HG02571 (cell line): ENCODE data around the gene TBPL1.

Experiments
- ATAC-seq: cut with Tn5 transposase; IDR thresholded peaks from one replicate; pipeline ENCODE4 v1.9.1; 2021; ENCODE audit warnings: mild to moderate bottlenecking, moderate library complexity; ENCODE audit not compliant: unreplicated experiment

Gene TBPL1

DNA sequence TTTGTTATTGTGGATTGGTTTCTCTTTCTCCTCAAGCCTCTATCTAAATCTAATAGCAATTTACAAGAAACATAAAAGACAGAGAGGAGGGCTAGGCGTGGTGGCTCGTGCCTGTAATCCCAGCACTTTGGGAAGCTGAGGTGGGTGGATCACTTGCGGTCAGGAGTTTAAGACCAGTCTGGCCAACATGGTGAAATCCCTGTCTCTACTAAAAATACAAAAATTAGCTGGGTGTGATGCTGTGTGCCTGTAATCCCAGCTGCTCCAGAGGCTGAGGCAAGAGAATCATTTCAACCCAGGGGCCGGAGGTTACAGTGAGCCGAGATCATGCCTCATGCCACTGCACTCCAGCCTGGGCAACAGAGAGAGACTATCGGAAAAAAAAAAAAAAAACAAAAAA, 52.8 kb downstream of the TBPL1 start:
- no peak for ATAC-seq

DNA sequence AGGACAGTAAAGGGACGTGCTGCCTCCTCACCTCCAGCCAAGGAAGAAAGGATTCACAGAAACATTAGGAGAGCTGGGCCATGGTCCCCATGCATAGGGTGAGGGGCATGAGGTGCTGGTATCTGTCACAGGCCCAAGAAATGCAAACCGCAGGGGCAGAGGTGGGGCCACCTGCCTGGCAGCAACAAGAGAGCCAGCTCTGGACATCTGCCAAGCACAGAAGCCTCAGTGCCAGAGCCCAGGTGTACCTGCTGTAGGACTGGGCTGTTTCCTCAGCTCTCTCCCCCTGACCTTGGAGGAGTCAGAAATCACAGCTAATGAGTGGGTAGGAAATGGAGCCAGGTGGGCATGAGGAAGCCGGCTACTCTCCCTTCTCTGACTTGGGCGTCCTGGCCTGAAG, 54.1 kb downstream of the TBPL1 start:
- no peak for ATAC-seq

DNA sequence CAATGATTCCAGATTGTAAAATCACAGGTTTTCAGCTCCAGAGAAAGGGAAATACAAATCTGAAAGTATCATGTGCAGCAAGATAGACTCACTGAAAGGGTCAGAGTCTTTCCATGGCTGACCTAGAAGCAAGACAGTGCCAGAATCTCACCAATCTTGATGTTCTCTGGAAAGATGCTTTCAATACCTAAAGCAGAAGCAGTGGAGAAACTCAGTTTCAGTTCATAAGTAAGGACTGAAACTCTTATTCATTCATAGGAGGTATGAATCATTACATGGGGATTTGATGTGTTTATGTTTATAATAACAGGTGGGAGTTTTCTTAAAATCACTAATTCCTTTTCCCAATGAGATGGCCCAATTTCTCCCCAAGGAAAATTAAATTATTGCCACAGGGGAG, 56.9 kb downstream of the TBPL1 start:
- no peak for ATAC-seq

- no peak for ATAC-seq
Observed at GRCh38 chr6:134010400-134010799, 57.4 kb downstream of the TBPL1 start.

DNA sequence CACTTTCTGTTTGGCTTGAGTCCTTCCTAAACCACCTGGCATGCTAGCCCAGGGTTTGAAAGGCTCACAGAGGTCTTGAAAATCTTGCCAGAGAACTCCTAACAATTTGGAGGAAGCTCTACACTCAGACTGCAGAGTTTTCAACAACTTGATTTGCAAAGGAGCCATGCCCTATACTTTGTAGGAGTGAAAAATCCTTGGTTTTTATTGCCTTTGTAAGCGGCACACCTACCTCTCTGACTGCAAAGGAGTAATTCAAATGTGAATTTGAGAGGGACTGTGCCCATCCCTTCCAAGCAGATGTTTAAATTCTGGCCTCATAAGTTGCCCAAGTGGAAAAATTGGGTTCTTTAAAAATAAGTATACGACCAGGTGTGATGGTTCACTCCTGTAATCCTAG, 58.0 kb downstream of the TBPL1 start:
- ATAC-seq = no peak

DNA sequence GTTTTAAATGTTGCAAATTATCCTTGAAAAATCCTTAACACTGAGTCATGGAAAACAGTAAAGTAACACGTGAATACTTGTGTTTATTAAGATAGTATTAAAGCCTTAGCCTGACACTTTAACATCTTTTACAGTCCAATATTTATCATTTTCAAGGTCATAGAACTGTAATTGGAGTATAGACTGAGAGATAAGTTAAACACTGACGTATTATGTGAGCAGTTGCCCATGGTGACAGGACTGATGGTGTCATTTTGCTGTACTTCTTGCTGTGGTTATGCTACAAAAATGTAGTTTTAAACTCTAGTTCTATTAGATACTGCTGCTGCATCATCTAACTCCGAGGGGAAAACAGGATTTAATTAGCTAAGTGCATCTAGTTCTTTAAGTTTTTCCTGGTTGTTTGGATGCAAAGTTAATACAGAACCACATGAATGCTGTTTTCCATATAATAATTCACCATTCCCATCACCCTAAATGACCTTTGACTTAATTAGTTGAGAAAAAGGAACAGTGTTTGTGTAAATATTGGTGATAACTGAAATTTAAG, 61.6 kb downstream of the TBPL1 start:
- no peak for ATAC-seq

DNA sequence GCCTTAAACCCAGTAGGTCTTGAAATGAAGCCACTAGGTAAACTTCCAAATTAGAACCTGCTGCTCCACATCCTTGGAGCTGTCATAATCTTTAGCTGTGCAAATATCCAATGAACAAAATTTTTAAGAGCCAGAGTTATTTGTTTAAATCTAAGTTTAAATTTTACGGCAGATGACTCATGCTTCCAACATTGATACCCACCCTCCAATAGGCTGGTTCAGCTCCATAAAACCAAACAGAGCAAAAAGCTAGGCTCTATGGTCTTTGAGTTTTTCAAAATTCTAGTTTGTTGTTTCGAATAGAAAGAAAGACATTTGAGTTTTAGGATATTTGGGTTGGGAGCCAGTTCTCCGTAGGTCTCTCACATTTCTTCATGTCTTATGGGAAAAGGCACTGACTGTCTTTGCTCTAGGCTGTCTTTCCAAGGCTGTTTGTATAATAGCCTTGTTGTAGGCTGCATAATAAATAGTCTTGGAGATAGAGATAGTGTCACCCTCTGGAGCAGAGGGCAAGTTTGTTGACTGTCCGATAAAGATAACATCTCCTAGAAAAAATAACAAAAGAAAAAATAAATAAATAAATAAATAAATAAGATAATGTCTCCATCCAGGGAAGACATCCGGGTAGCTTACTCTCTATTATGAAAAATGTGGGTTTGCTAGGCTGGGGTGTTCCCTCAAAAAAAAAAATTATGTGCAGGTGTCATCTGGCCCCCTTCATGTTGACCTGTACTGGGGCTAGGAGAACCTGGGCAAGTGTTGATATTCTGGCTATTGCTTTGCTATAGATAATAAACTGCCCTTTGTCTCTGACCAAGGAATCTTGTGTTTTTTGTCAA, 62.9 kb downstream of the TBPL1 start:
- ATAC-seq = no peak

DNA sequence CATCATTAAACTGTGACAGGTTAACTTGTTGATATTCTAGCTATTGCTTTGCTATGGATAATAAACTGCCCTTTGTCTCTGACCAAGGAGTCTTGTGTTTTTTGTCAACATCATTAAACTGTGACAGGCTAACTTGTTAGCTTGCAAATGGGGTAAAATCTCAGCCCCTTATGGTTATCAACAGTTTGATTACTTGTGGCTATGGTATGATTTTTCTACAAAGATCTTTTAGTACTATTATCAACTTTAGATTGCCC, 63.5 kb downstream of the TBPL1 start:
- no peak for ATAC-seq

GRCh38 chr6:134020071-134020470, 67.0 kb downstream of the TBPL1 start:
- no peak for ATAC-seq

DNA sequence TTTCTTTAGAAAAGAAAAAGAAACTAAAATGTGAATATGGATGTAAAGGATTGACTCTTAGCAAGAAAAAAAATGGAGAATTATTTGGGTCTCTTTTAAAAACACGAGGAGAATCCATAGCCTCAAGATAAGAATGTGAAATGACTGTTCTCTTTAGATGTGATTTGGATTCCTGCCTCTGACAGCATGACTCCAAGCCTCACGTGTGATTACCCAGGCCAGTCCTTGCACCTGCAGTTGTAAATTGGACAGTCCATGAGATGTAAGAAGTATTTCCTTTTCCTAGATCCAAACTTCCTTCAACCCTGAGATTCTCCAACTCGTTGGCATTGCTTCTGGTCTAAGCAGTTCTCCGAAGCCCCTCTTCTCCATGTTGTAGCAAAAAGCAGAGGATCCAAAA, 67.5 kb downstream of the TBPL1 start:
- ATAC-seq = no peak

- ATAC-seq = no peak
Observed at GRCh38 chr6:134020968-134021367, 67.9 kb downstream of the TBPL1 start.

- no peak for ATAC-seq
Observed at GRCh38 chr6:134021396-134022122, 68.5 kb downstream of the TBPL1 start.

GRCh38 chr6:134022650-134023049, 69.6 kb downstream of the TBPL1 start:
- no peak for ATAC-seq

GRCh38 chr6:134026597-134026996, 73.6 kb downstream of the TBPL1 start:
- no peak for ATAC-seq

DNA sequence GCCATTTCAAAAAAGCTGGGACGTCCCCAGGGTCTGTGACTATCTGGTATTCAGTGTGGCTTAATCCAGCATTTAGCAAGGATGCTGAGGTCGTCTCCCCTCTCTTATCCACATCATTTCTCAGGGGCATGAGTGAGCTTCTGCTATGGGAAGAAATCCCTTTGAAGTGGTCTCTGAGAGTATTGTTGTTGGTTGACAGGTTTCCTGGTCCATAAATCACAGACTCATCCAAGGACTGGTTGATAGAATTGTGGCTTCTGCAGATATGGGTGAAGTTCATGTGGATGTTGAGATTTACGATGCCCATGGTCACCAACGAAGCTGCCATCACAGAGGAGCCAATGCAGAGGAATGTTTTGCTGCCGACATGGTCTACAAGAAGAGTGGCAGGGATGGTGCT, 75.4 kb downstream of the TBPL1 start:
- no peak for ATAC-seq

GRCh38 chr6:134029495-134030455, 76.8 kb downstream of the TBPL1 start:
- no peak for ATAC-seq

DNA sequence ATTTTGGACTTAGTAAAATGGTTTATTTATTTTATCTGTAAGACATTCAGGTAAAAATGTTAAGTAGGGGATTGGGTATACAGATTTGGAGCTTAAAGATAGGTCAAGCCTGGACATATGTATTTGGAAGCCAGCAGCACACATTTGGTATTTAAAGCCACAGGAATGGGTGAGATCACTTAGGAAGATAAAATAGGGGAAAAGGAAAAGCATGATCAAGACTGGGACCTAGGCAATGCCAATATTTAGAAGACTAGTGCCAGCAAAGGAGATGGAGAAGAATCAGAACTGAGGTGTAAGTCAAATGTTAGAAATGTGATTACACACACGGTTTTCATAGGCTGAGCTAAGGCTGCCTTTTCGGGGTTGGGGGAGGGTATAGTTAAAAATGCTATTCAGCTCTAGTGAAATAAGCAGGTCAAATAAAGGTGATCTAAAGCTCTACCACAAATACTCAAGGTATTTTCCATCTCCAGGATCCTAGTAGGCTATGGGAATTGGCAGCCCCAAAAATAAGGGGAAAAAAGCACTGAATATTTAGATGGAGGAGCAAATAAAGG, 78.8 kb downstream of the TBPL1 start:
- no peak for ATAC-seq

DNA sequence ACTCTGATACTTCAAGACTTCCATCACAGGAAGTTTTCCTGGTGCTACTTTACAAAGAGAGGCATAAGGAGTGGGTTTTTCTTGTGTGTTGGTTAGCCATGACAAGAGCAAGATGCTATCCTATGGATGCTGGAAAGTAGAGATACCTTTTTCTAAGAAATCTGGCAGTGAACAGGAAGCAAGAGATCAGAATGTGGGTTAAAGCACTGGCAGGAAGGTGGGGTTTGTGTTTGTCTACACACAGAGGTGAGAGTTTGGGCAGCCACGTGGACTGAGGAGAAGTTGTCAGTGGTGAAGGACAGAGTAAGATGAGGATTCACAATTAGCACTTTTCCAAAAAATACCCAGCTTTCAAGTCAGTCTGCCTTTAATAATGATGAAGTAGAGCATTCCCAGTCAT, 81.5 kb downstream of the TBPL1 start:
- no peak for ATAC-seq

GRCh38 chr6:134034961-134035822, 82.2 kb downstream of the TBPL1 start:
- no peak for ATAC-seq

GRCh38 chr6:134035823-134036296, 82.8 kb downstream of the TBPL1 start:
- no peak for ATAC-seq
